ENCODE measurements around the gene WDR89. TPM values are rescaled to one million over a fixed set of nuclear protein-coding genes. Genes with fewer than 3 reads are reported as not detected.

Gene WDR89
- total and polyA plus RNA-seq, 9 of the 15 experiments (the other 6 are each of a cell fraction or from before 2014, with no cell fraction given): 9.3 to 25.6 (median 16.2) TPM

DNA sequence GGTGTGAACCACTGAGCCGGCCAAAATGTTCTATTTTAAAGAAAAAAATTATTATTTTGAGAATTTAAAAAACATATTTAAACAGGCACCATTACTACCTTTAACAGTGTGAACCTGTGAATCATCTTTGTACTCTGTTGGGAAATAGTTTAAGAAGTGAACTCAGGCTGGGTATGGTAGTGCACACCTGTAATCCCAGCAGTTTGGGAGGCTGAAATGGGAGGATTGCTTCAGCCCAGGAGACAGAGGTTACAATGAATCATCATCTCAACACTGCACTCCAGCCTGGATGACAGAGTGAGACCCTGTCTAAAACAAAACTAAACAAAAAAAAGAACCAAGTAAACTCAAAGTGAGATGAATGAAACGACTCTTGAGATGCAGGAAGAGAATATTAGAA, 3.1 kb upstream of the WDR89 start:
- H3K9ac ChIP-seq (ENCODE audit: insufficient read depth in 1 of 2, low read depth in 2 of 2, low read length in 2 of 2): no peak overlapping the region
- intact Hi-C loops (cut with micrococcal nuclease): no loop called here
- no peaks in the 10 kb centered on the region for H4K20me1 ChIP-seq (replicated peaks; ENCODE audit: control insufficient read depth, insufficient read depth, low read length)
- H3K9me3 ChIP-seq (replicated peaks; ENCODE audit: control insufficient read depth, insufficient read depth, low read depth, low read length): no peaks in the 10 kb centered on the region
- peaks cover 25% of the 10 kb centered on the region for H3K79me2 ChIP-seq (ENCODE audit: control insufficient read depth, insufficient read depth, low read length)
- no peak for DNase-seq (ENCODE audit: extremely low read depth in 1 of 4, low spot score in 3 of 4)
- no TSS peak for BruUV-seq (replicated peaks)
- in situ Hi-C loops (cut with MboI): no loop called here
- ATAC-seq: no peak
- no peaks in the 10 kb centered on the region for H3K36me3 ChIP-seq (ENCODE audit: control insufficient read depth, insufficient read depth, low read length)
- H3K27me3 ChIP-seq (ENCODE audit: control insufficient read depth in 2 of 2, insufficient read depth in 2 of 2, low read length in 2 of 2): no peaks in the 10 kb centered on the region
- H3K4me1 ChIP-seq (replicated peaks in 1 of 2; ENCODE audit: control insufficient read depth in 2 of 2, insufficient read depth in 2 of 2, low read length in 2 of 2): no peaks in the 10 kb centered on the region; a peak in 2 of 5 replicates
- FAIRE-seq: no peak
- ChIA-PET CTCF (ENCODE audit: low intra/inter-chr PET ratio) (no interaction called here), POLR2A (interaction anchor here (0.6 kb wide), 1 partner anchor 25 kb away, joined by 3 read pairs; no protein-coding TSS in a partner anchor)
- TF ChIP-seq ZKSCAN8 (CRISPR knock-in tag; IDR thresholded peaks at IDR 0.05) (no peak), MCM3 (IDR thresholded peaks at IDR 0.05) (no peak), TAL1 (IDR thresholded peaks at IDR 0.05) (no peak), ESRRA (IDR thresholded peaks at IDR 0.05; ENCODE audit: borderline replicate concordance, low read depth) (no peak), FOXK2 (conservative IDR thresholded peaks at IDR 0.05 in 1 of 2, IDR thresholded peaks at IDR 0.05 in 1 of 2; ENCODE audit: low read depth in 2 of 2) (no peak), CBFB (CRISPR knock-in tag; IDR thresholded peaks at IDR 0.05) (no peak), JUND (IDR thresholded peaks at IDR 0.05; ENCODE audit: borderline replicate concordance, low read depth, low read length) (no peak), JUND (tag; IDR thresholded peaks at IDR 0.05; ENCODE audit: borderline replicate concordance, low read depth, low read length) (no peak), SAP30 (IDR thresholded peaks at IDR 0.05; ENCODE audit: borderline replicate concordance, insufficient read depth, low read depth, low read length, poor library complexity, severe bottlenecking) (no peak), HNRNPK (IDR thresholded peaks at IDR 0.05; ENCODE audit: low read depth, low read length, poor library complexity, severe bottlenecking) (no peak), PYGO2 (tag; IDR thresholded peaks at IDR 0.05) (no peak)
- TF ChIP-seq, protein P1, sequence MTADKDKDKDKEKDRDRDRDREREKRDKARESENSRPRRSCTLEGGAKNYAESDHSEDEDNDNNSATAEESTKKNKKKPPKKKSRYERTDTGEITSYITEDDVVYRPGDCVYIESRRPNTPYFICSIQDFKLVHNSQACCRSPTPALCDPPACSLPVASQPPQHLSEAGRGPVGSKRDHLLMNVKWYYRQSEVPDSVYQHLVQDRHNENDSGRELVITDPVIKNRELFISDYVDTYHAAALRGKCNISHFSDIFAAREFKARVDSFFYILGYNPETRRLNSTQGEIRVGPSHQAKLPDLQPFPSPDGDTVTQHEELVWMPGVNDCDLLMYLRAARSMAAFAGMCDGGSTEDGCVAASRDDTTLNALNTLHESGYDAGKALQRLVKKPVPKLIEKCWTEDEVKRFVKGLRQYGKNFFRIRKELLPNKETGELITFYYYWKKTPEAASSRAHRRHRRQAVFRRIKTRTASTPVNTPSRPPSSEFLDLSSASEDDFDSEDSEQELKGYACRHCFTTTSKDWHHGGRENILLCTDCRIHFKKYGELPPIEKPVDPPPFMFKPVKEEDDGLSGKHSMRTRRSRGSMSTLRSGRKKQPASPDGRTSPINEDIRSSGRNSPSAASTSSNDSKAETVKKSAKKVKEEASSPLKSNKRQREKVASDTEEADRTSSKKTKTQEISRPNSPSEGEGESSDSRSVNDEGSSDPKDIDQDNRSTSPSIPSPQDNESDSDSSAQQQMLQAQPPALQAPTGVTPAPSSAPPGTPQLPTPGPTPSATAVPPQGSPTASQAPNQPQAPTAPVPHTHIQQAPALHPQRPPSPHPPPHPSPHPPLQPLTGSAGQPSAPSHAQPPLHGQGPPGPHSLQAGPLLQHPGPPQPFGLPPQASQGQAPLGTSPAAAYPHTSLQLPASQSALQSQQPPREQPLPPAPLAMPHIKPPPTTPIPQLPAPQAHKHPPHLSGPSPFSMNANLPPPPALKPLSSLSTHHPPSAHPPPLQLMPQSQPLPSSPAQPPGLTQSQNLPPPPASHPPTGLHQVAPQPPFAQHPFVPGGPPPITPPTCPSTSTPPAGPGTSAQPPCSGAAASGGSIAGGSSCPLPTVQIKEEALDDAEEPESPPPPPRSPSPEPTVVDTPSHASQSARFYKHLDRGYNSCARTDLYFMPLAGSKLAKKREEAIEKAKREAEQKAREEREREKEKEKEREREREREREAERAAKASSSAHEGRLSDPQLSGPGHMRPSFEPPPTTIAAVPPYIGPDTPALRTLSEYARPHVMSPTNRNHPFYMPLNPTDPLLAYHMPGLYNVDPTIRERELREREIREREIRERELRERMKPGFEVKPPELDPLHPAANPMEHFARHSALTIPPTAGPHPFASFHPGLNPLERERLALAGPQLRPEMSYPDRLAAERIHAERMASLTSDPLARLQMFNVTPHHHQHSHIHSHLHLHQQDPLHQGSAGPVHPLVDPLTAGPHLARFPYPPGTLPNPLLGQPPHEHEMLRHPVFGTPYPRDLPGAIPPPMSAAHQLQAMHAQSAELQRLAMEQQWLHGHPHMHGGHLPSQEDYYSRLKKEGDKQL (CRISPR knock-in tag; IDR thresholded peaks at IDR 0.05; ENCODE audit: borderline replicate concordance): no peak
- H2AFZ ChIP-seq (ENCODE audit: low read depth, low read length): no peak overlapping the region
- H3K4me3 ChIP-seq: no peak overlapping the region
- WGBS (ENCODE audit: insufficient coverage, low coverage, missing lambda C conversion rate): 50% methylated on average over 2 of the region's 2 CpGs
- no peaks in the 10 kb centered on the region for H3K9me1 ChIP-seq (ENCODE audit: control insufficient read depth, insufficient read depth, low read length)
- H3K27ac ChIP-seq (ENCODE audit: extremely low read depth, low read depth, low read length): no peak overlapping the region
- H3K4me2 ChIP-seq (ENCODE audit: insufficient read depth, low read length): no peak overlapping the region
